ENCODE data around the gene ETV4.

DNA sequence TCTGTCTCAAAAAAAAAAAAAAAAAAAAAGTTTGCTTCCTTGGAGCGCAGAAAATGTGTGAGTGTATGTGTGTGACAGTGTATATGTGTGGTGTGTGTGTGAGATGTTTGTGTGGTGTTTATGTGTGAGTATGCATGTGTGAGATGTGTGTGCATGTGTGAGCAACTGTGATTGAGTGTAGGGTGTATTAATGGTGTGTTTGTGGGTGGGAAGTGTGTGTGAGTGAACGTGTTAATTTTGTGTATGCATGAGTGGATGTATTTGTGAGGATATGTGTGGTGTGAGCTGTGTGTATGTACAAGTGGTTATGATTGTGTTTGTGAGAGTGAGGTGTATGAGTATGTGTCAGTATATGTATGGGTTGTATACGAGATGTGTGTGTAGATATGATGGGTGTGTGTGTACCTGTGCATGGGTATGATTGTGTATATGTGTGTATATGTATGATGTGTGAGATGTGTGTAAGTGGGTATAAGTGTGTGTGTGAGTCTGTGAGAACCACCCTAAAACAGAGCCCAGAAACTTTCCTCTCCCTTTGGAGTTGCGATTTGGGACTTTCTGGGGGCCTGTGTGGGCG, 22.5 kb upstream of the ETV4 start:
- TF ChIP-seq FOXK2 (IDR thresholded peaks at IDR 0.05) (no peak), LEF1 (IDR thresholded peaks at IDR 0.05; ENCODE audit: borderline replicate concordance) (no peak), SUZ12 (IDR thresholded peaks at IDR 0.05) (no peak), ARNT (IDR thresholded peaks at IDR 0.05) (no peak), SP1 (IDR thresholded peaks at IDR 0.05) (no peak), TARDBP (IDR thresholded peaks at IDR 0.05) (no peak), CTBP1 (IDR thresholded peaks at IDR 0.05; ENCODE audit: borderline replicate concordance) (no peak), HDGF (IDR thresholded peaks at IDR 0.05; ENCODE audit: borderline replicate concordance) (no peak), BHLHE40 (IDR thresholded peaks at IDR 0.05; ENCODE audit: borderline replicate concordance) (no peak)
